ENCODE data around the gene FN3KRP.

The FN3KRP gene

GRCh38 chr17:82670661-82671450 lies 45.6 kb upstream of the FN3KRP start:
- TF ChIP-seq POU6F1 (CRISPR knock-in tag; IDR thresholded peaks at IDR 0.05; ENCODE audit: borderline replicate concordance, low read depth) (no peak), ZNF8 (CRISPR knock-in tag; IDR thresholded peaks at IDR 0.05) (no peak), ARNTL (CRISPR knock-in tag; IDR thresholded peaks at IDR 0.05; ENCODE audit: borderline replicate concordance, low read depth) (no peak), CREB5 (CRISPR knock-in tag; IDR thresholded peaks at IDR 0.05; ENCODE audit: low read depth) (no peak), ZNF565 (CRISPR knock-in tag; conservative IDR thresholded peaks at IDR 0.05; ENCODE audit: low read depth) (no peak), TSHZ2 (CRISPR knock-in tag; IDR thresholded peaks at IDR 0.05) (no peak), CSRNP3 (CRISPR knock-in tag; IDR thresholded peaks at IDR 0.05) (no peak), SNAI2 (CRISPR knock-in tag; IDR thresholded peaks at IDR 0.05) (no peak), PPARA (CRISPR knock-in tag; IDR thresholded peaks at IDR 0.05; ENCODE audit: borderline replicate concordance) (no peak), RARB (CRISPR knock-in tag; IDR thresholded peaks at IDR 0.05) (no peak), ZC3H10 (CRISPR knock-in tag; IDR thresholded peaks at IDR 0.05) (no peak), CSDC2 (CRISPR knock-in tag; IDR thresholded peaks at IDR 0.05) (no peak), ESRRG (CRISPR knock-in tag; IDR thresholded peaks at IDR 0.05) (no peak)
- ATAC-seq = no peak

- ATAC-seq = no peak
- TF ChIP-seq POU6F1 (CRISPR knock-in tag; IDR thresholded peaks at IDR 0.05; ENCODE audit: borderline replicate concordance, low read depth) (no peak), ZNF8 (CRISPR knock-in tag; IDR thresholded peaks at IDR 0.05) (no peak)
These were observed 41.6 kb upstream of the FN3KRP start for GRCh38 chr17:82674656-82675475.

GRCh38 chr17:82675476-82676245 lies 40.8 kb upstream of the FN3KRP start:
- no peak for ATAC-seq
- TF ChIP-seq CSDC2 (CRISPR knock-in tag; IDR thresholded peaks at IDR 0.05) = no peak
- TF ChIP-seq TCF4 (CRISPR knock-in tag; IDR thresholded peaks at IDR 0.05; ENCODE audit: borderline replicate concordance) = no peak
- TF ChIP-seq PATZ1 (CRISPR knock-in tag; IDR thresholded peaks at IDR 0.05; ENCODE audit: borderline replicate concordance) = no peak
- no peak for TF ChIP-seq ZFP30 (CRISPR knock-in tag; IDR thresholded peaks at IDR 0.05)
- TF ChIP-seq CREB5 (CRISPR knock-in tag; IDR thresholded peaks at IDR 0.05; ENCODE audit: low read depth) = no peak
- no peak for TF ChIP-seq ZNF70 (CRISPR knock-in tag; IDR thresholded peaks at IDR 0.05)

Measured in SK-N-SH treated with all-trans-retinoic acid at 6 μM for 48 hours (cell line).